MM.1S (cell line): ENCODE measurements around the gene CDKL5.

Source experiments
- DNase-seq: peaks from one replicate; pipeline ENCODE4 v3.0.0-alpha.2; 2015
- H2AFZ ChIP-seq: fragments of 300-600 bp; sonication (generic); 2 replicates; pipeline ENCODE4 v1.6.0; 2016; ENCODE audit warnings: antibody characterized with exemption, low read length
- H3F3A ChIP-seq: fragments of 300-600 bp; sonication (generic); 2 replicates; pipeline ENCODE4 v1.6.1; 2016; ENCODE audit warnings: mild to moderate bottlenecking, antibody characterized with exemption, low read length, moderate library complexity, mixed read lengths; ENCODE audit not compliant: insufficient read depth
- H3K27ac ChIP-seq: fragments of 300-600 bp; sonication (generic); 2 replicates; pipeline ENCODE4 v1.5.1; 2016; ENCODE audit warnings: mild to moderate bottlenecking, low read length
- H3K27me3 ChIP-seq: fragments of 300-600 bp; sonication (generic); replicated peaks from 2 replicates; pipeline ENCODE4 v1.6.0; 2016; ENCODE audit warnings: low read length; ENCODE audit not compliant: insufficient read depth
- H3K36me3 ChIP-seq: fragments of 300-600 bp; sonication (generic); replicated peaks from 2 replicates; pipeline ENCODE4 v1.6.1; 2016; ENCODE audit warnings: mild to moderate bottlenecking, low read length, mixed read lengths; ENCODE audit not compliant: insufficient read depth
- H3K4me1 ChIP-seq: fragments of 300-600 bp; sonication (generic); 2 replicates; pipeline ENCODE4 v1.6.1; 2016; ENCODE audit warnings: low read length, mixed read lengths
- H3K4me2 ChIP-seq: fragments of 300-600 bp; sonication (generic); 2 replicates; pipeline ENCODE4 v1.6.0; 2016; ENCODE audit warnings: low read depth, low read length
- H3K4me3 ChIP-seq: fragments of 300-600 bp; sonication (generic); 2 replicates; pipeline ENCODE4 v1.5.1; 2016; ENCODE audit warnings: low read length, mixed read lengths
- H3K79me2 ChIP-seq: fragments of 300-600 bp; sonication (generic); 2 replicates; pipeline ENCODE4 v1.6.1; 2016; ENCODE audit warnings: mixed run types, low read length, mixed read lengths
- H3K9ac ChIP-seq: fragments of 300-600 bp; sonication (generic); 2 replicates; pipeline ENCODE4 v1.6.1; 2016; ENCODE audit warnings: low read length, mixed read lengths
- H3K9me2 ChIP-seq: fragments of 300-600 bp; sonication (generic); replicated peaks from 2 replicates; pipeline ENCODE4 v1.6.1; 2016; ENCODE audit warnings: mild to moderate bottlenecking, low read length, mixed read lengths; ENCODE audit not compliant: insufficient read depth
- H3K9me3 ChIP-seq: fragments of 300-600 bp; sonication (generic); replicated peaks from 2 replicates; pipeline ENCODE4 v1.6.1; 2016; ENCODE audit warnings: mild to moderate bottlenecking, low read length, mixed read lengths; ENCODE audit not compliant: insufficient read depth
- H4K20me1 ChIP-seq: fragments of 300-600 bp; sonication (generic); 2 replicates; pipeline ENCODE4 v1.6.1; 2016; ENCODE audit warnings: mild to moderate bottlenecking, low read length, moderate library complexity, mixed read lengths; ENCODE audit not compliant: insufficient read depth
- EZH2 ChIP-seq: fragments of 300-600 bp; sonication (generic); optimal IDR thresholded peaks from 2 replicates; pipeline ENCODE3; 2017; ENCODE audit warnings: low read depth, mild to moderate bottlenecking, antibody characterized with exemption, low read length, mixed read lengths
- EZH2phosphoT487 ChIP-seq: fragments of 300-600 bp; sonication (generic); IDR thresholded peaks from 2 replicates; pipeline ENCODE4 v1.6.1; 2018; ENCODE audit warnings: antibody characterized with exemption, low read length
- TF ChIP-seq, protein P1 (sequence below): fragments of 300-600 bp; sonication (generic); IDR thresholded peaks from 2 replicates; pipeline ENCODE4 v1.5.1; 2016; ENCODE audit warnings: antibody characterized with exemption, low read length, mixed read lengths

CDKL5 gene

DNA sequence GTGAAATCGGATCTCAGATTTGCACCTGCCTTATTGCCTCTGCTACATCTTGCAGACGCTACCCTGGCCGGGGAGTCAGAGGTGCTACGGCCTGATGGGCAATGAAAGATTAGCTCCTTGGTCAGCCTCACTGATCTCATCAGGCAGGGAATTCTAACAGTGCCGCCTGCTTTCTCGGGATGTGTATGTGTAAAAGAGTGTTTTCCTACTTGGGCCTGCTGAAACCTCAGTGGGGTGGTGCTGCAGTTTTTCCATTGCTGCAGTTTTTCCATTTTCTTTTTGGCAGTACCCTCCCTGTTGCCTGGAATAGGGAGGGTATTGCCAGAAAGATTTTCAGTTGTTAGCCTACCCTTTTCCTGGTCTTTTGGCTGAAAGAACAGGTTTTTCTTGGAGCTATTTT, 117.5 kb downstream of the CDKL5 start:
- Histone ChIP-seq H3K36me3 (no peaks in the 10 kb centered on the region), H3K9me3 (no peaks in the 10 kb centered on the region), H3F3A (no peaks in the 10 kb centered on the region), H3K9ac (no peak overlapping the region), H3K4me1 (no peaks in the 10 kb centered on the region), H3K79me2 (no peaks in the 10 kb centered on the region), H3K4me2 (no peak overlapping the region), H3K27me3 (no peaks in the 10 kb centered on the region), H3K27ac (no peak overlapping the region), H3K4me3 (no peak overlapping the region), H3K9me2 (no peaks in the 10 kb centered on the region), H4K20me1 (no peaks in the 10 kb centered on the region), H2AFZ (no peak overlapping the region)
- TF ChIP-seq EZH2phosphoT487: no peak
- TF ChIP-seq, protein P1, sequence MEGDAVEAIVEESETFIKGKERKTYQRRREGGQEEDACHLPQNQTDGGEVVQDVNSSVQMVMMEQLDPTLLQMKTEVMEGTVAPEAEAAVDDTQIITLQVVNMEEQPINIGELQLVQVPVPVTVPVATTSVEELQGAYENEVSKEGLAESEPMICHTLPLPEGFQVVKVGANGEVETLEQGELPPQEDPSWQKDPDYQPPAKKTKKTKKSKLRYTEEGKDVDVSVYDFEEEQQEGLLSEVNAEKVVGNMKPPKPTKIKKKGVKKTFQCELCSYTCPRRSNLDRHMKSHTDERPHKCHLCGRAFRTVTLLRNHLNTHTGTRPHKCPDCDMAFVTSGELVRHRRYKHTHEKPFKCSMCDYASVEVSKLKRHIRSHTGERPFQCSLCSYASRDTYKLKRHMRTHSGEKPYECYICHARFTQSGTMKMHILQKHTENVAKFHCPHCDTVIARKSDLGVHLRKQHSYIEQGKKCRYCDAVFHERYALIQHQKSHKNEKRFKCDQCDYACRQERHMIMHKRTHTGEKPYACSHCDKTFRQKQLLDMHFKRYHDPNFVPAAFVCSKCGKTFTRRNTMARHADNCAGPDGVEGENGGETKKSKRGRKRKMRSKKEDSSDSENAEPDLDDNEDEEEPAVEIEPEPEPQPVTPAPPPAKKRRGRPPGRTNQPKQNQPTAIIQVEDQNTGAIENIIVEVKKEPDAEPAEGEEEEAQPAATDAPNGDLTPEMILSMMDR: no peak
- TF ChIP-seq EZH2: no peak
- DNase-seq: no peak

DNA sequence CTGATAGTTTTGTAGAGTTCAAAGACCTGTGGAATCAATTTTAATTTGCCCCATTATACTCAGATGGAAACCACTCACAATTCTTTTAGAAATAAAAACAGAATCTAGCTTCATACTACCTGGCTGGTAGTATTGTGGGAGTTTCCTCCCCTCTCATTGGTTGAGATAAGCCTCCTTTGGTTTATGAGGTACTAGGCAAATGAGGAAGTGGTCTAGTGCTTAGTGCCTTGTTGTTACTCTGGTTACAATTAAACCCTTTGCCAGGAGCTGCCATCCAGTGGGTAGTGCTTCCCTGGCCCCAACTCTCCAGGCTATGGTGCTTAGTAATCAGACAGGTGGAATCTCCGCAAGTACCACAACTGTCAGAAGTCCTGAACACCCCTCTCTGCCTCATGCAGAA, 118.3 kb downstream of the CDKL5 start:
- no peak overlapping the region for H3K4me2 ChIP-seq

DNA sequence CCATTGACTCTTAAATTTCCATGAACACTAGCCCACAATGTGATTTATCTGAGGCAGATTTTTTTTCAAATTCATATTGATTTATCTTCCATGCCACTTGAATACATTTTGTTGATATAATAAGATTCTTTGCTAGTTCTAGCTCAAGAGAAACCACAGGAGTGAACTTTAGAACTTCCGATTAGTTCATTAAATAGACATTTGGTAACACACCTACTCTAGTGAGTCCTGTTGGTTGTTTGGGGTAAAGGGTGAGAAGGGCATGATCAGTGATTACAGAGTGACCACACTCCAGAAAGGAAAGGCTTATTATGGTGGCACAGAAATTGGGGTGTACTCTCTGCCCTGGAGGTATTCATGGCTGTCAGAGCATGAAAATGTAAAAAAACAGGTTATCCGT, 120.4 kb downstream of the CDKL5 start:
- H3K27me3 ChIP-seq: no peaks in the 10 kb centered on the region
- H2AFZ ChIP-seq: no peak overlapping the region
- H3K9me3 ChIP-seq: no peaks in the 10 kb centered on the region

More for the DNA sequence above, 118.3 kb downstream of the CDKL5 start:
- TF ChIP-seq, protein P1: no peak
- TF ChIP-seq EZH2 (no peak), EZH2phosphoT487 (no peak)
- Histone ChIP-seq H3K27ac (no peak overlapping the region), H3K9me3 (no peaks in the 10 kb centered on the region), H3K4me1 (no peaks in the 10 kb centered on the region), H2AFZ (no peak overlapping the region), H3K4me3 (no peak overlapping the region), H3F3A (no peaks in the 10 kb centered on the region), H3K9me2 (no peaks in the 10 kb centered on the region), H3K36me3 (no peaks in the 10 kb centered on the region), H3K9ac (no peak overlapping the region), H4K20me1 (no peaks in the 10 kb centered on the region), H3K27me3 (no peaks in the 10 kb centered on the region), H3K79me2 (no peaks in the 10 kb centered on the region)
- DNase-seq: no peak

More for the DNA sequence above, 120.4 kb downstream of the CDKL5 start:
- Histone ChIP-seq H3K4me3 (no peak overlapping the region), H3K36me3 (no peaks in the 10 kb centered on the region), H3F3A (no peaks in the 10 kb centered on the region), H3K27ac (no peak overlapping the region), H3K79me2 (no peaks in the 10 kb centered on the region), H3K9ac (no peak overlapping the region), H3K4me1 (no peaks in the 10 kb centered on the region), H3K4me2 (no peak overlapping the region), H3K9me2 (no peaks in the 10 kb centered on the region), H4K20me1 (no peaks in the 10 kb centered on the region)
- DNase-seq: no peak
- TF ChIP-seq EZH2phosphoT487 (no peak), EZH2 (no peak)
- TF ChIP-seq, protein P1: no peak
